Activated CD8-positive, alpha-beta T cell treated with anti-CD3 and anti-CD28 coated beads for 36 hours (primary cell): ENCODE measurements around the gene RABL6. TPM values are rescaled to one million over a fixed set of nuclear protein-coding genes. Genes with fewer than 3 reads are reported as not detected.
A peak's percentile ranks its signal among the peaks of the same experiment; 100 is the strongest.

ENCODE experiments used
- ATAC-seq: fragments of 200-7000 bp; cut with Tn5 transposase; one replicate; pipeline ENCODE4 v1.10.0; 2021; ENCODE audit warnings: mild to moderate bottlenecking, moderate library complexity
- CTCF ChIA-PET: fragments of 350-600 bp; sonication (Branson Sonifier 250); formaldehyde crosslinking; loops from one replicate; lab custom pipeline; 2021; ENCODE audit warnings: antibody characterized with exemption; lab: Charles Lee
- POLR2A ChIA-PET: fragments of 350-600 bp; sonication (Branson Sonifier 250); formaldehyde crosslinking; loops from one replicate; lab custom pipeline; 2021; ENCODE audit warnings: antibody characterized with exemption; lab: Charles Lee
- DNase-seq: peaks from one replicate; pipeline ENCODE4 v3.0.0-alpha.2; 2020
- H3K27ac Mint-ChIP-seq: one replicate; pipeline ENCODE4 v1.8.0; 2021; ENCODE audit warnings: mild to moderate bottlenecking, mixed read lengths
- H3K27me3 Mint-ChIP-seq: one replicate; pipeline ENCODE4 v1.8.0; 2021; ENCODE audit warnings: mixed read lengths
- H3K36me3 Mint-ChIP-seq: one replicate; pipeline ENCODE4 v1.8.0; 2021; ENCODE audit warnings: low read depth, mixed read lengths
- H3K4me1 Mint-ChIP-seq: one replicate; pipeline ENCODE4 v1.8.0; 2021; ENCODE audit warnings: low read depth, mixed read lengths
- H3K4me3 Mint-ChIP-seq: one replicate; pipeline ENCODE4 v1.8.0; 2021; ENCODE audit warnings: mild to moderate bottlenecking, moderate library complexity, mixed read lengths
- H3K9me3 Mint-ChIP-seq: one replicate; pipeline ENCODE4 v1.8.0; 2021; ENCODE audit warnings: mixed read lengths
- CTCF ChIP-seq: fragments of 200-600 bp; IDR thresholded peaks from one replicate; pipeline ENCODE4 v1.8.0; 2022; ENCODE audit warnings: antibody characterized with exemption, mild to moderate bottlenecking
- intact Hi-C: fragments of 100-400 bp; cut with micrococcal nuclease; formaldehyde crosslinking; loops from one replicate; pipeline ENCODE4 v1.10.0; 2022
- total RNA-seq, 2 experiments: library from RNA; stranded (reverse); gene quantifications; one replicate each; pipeline ENCODE4 v1.2.3, GENCODE V29; 2021

RABL6 gene
- total RNA-seq, 2 experiments from 2014 or later: 85.6 to 86.6 TPM

DNA sequence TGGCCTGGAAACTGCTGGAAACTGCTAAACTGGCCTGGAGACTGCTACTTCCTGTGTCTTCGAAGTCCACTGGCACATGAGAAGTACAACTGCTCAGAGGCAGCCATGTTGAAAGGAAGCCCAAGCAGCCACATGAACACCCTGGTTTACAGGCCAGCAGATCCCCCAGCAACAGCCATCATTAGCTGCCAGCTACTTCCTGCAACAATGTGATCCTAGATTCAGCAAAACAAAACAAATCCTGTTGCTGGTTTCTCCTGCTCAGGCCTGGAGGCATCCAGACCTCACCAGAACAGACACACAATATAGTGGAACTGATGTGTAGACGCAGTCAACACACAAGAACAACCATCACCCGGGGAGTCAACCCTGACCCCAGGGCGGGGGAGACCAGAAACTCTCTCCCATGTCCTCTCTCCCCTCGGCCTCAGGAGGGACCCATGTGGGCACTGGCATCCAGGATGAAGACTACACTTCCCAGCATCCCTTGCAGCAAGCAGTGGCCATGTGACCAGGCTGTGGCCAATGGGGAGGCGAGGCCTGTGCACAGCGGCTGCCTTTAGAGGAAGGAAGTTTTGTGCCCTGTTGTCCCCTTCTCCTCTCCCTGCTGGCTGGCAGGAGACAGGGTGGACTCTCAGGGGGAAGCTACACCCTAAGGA lies 34.2 kb upstream of the RABL6 start:
- intact Hi-C loops: no loop called here
- Mint-ChIP-seq H3K36me3 (no peaks in the 10 kb centered on the region), H3K27me3 (peaks cover 10% of the 10 kb centered on the region), H3K9me3 (peaks cover 8% of the 10 kb centered on the region), H3K27ac (no peak overlapping the region), H3K4me3 (no peak overlapping the region), H3K4me1 (peaks cover 4% of the 10 kb centered on the region)
- no peak for TF ChIP-seq CTCF
- peak; percentile 60 for DNase-seq
- peak; percentile 77 for ATAC-seq
- ChIA-PET CTCF (interaction anchor here (1.5 kb wide), 1 partner anchor 261 kb away, joined by 4 read pairs; no protein-coding TSS in a partner anchor), POLR2A (no interaction called here)

GRCh38 chr9:136774416-136775045 lies 33.2 kb upstream of the RABL6 start:
- ChIA-PET CTCF (interaction anchor here (0.7 to 1.4 kb wide), 2 partner anchors 8 to 103 kb away, joined by 3 to 4 read pairs; no protein-coding TSS in a partner anchor), POLR2A (no interaction called here)
- intact Hi-C loops: no loop called here
- Mint-ChIP-seq H3K27me3 (peaks cover 13% of the 10 kb centered on the region), H3K36me3 (no peaks in the 10 kb centered on the region), H3K4me1 (peaks cover 4% of the 10 kb centered on the region), H3K4me3 (no peak overlapping the region), H3K27ac (no peak overlapping the region), H3K9me3 (peaks cover 8% of the 10 kb centered on the region)
- ATAC-seq: no peak
- TF ChIP-seq CTCF: no peak
- DNase-seq: no peak

- peaks cover 8% of the 10 kb centered on the region for H3K9me3 Mint-ChIP-seq
- intact Hi-C loops: no loop called here
- H3K27ac Mint-ChIP-seq: no peak overlapping the region
- H3K4me1 Mint-ChIP-seq: peaks cover 3% of the 10 kb centered on the region
- no peak for ATAC-seq
- peaks cover 11% of the 10 kb centered on the region for H3K27me3 Mint-ChIP-seq
- ChIA-PET POLR2A (no interaction called here), CTCF (interaction anchor here (0.7 to 1.4 kb wide), 2 partner anchors 9 to 104 kb away, joined by 3 to 4 read pairs; no protein-coding TSS in a partner anchor)
- no peaks in the 10 kb centered on the region for H3K36me3 Mint-ChIP-seq
- no peak overlapping the region for H3K4me3 Mint-ChIP-seq
- no peak for TF ChIP-seq CTCF
- DNase-seq: no peak
These were observed 32.6 kb upstream of the RABL6 start for GRCh38 chr9:136775191-136775590.

DNA sequence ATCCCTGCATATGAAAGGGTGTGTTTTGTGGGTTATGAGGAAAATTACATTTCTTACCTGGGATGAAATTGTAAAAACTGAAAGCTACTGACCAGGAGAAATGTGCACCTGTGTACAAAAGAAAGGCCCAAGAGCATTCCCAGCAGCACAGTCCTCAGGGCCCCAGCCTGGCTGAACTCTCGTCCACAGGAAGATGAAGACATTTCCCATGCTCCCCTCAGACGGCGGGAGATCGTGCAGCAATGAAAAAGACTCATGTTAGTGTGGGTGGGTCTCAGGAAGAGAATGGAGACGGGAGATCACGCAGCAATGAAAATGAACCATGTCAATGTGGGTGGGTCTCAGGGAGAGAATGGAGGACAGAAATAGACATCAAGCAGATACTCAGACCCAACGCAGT lies 30.8 kb upstream of the RABL6 start:
- H3K27me3 Mint-ChIP-seq: peaks cover 12% of the 10 kb centered on the region
- POLR2A ChIA-PET: interaction anchor here (0.7 kb wide), 1 partner anchor 352 kb away, joined by 3 read pairs; no protein-coding TSS in a partner anchor

More for the DNA sequence above, 30.8 kb upstream of the RABL6 start:
- no peaks in the 10 kb centered on the region for H3K36me3 Mint-ChIP-seq
- CTCF ChIA-PET: interaction anchor here (1.2 to 2.4 kb wide), 6 partner anchors 8 to 117 kb away, joined by 3 to 15 read pairs (median 8); no protein-coding TSS in a partner anchor
- no peak for TF ChIP-seq CTCF
- no peak for DNase-seq
- ATAC-seq: no peak
- peaks cover 3% of the 10 kb centered on the region for H3K4me1 Mint-ChIP-seq
- no peak overlapping the region for H3K27ac Mint-ChIP-seq
- H3K4me3 Mint-ChIP-seq: no peak overlapping the region
- intact Hi-C loops: no loop called here
- H3K9me3 Mint-ChIP-seq: peaks cover 8% of the 10 kb centered on the region
